ENCODE data around the gene SH3D19. TPM values are rescaled to one million over a fixed set of nuclear protein-coding genes. Genes with fewer than 3 reads are reported as not detected.

SH3D19 gene
- total RNA-seq, 2 donors from 2014 or later: 107 to 118 TPM

DNA sequence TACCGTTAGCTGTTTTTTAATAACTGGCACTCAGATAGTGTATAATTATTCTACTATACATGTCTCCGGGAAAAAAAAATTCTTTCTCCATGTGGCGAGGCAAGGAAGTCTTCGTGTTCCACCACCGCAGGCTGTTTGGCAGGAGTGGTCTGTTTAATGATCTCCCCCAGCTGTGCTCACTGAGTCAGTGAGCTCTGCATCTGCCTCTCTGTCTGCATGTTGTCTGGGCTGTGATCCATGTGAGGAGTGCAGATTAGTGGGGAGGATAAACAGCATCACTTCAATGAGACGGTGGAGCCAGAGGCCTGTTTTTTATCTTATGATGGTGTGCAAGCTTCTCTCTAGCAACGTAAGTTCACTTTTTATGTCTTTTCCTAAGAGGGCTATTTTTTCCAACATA lies 156.2 kb downstream of the SH3D19 start:
- no peaks in the 10 kb centered on the region for H3K27me3 ChIP-seq
- H3K27ac ChIP-seq: peak overlapping the region; percentile 39 to 58
- peaks cover 10% of the 10 kb centered on the region for H3K36me3 ChIP-seq
- H3K9me3 ChIP-seq: no peaks in the 10 kb centered on the region
- H3K4me1 ChIP-seq: peaks cover 0 to 42% of the 10 kb centered on the region in 2 donors
- H3K4me3 ChIP-seq: no peak overlapping the region
- TF ChIP-seq CTCF (IDR thresholded peaks at IDR 0.05): no peak
- peak; percentile 79 for DNase-seq (ENCODE audit: low spot score)

GRCh38 chr4:151167561-151167960 lies 157.8 kb downstream of the SH3D19 start:
- no peak overlapping the region for H3K4me3 ChIP-seq
- H3K9me3 ChIP-seq: no peaks in the 10 kb centered on the region
- TF ChIP-seq CTCF (IDR thresholded peaks at IDR 0.05): no peak
- peaks cover 0 to 31% of the 10 kb centered on the region in 2 donors for H3K4me1 ChIP-seq
- H3K27me3 ChIP-seq: no peaks in the 10 kb centered on the region
- DNase-seq (ENCODE audit: low spot score): no peak
- H3K36me3 ChIP-seq: peaks cover 19% of the 10 kb centered on the region
- H3K27ac ChIP-seq: no peak overlapping the region

DNA sequence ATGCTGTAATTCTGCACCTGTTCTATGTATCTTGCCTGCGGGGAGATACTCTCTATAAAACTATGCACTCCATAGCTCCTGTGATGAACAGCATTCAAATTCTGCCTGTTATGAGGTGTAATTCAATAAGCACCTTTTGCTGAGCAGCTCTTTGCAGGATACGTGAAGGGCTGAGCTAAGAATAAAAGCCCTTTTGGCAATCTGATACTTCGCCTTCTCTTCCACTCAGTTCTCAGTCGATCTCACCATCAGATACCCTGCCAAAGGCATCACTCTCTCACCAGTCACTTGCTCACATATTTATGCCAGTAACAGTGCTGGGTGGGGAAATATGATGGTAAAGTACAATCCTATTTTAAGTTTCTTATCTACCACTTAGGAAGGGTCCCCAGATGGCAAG lies 158.8 kb downstream of the SH3D19 start:
- H3K9me3 ChIP-seq: no peaks in the 10 kb centered on the region
- H3K4me1 ChIP-seq: peaks cover 0 to 31% of the 10 kb centered on the region in 2 donors
- H3K27ac ChIP-seq: peak overlapping the region in 1 of 2 donors; percentile 40
- no peak for DNase-seq (ENCODE audit: low spot score)
- no peaks in the 10 kb centered on the region for H3K27me3 ChIP-seq
- H3K4me3 ChIP-seq: no peak overlapping the region
- peaks cover 23% of the 10 kb centered on the region for H3K36me3 ChIP-seq
- no peak for TF ChIP-seq CTCF (IDR thresholded peaks at IDR 0.05)

DNA sequence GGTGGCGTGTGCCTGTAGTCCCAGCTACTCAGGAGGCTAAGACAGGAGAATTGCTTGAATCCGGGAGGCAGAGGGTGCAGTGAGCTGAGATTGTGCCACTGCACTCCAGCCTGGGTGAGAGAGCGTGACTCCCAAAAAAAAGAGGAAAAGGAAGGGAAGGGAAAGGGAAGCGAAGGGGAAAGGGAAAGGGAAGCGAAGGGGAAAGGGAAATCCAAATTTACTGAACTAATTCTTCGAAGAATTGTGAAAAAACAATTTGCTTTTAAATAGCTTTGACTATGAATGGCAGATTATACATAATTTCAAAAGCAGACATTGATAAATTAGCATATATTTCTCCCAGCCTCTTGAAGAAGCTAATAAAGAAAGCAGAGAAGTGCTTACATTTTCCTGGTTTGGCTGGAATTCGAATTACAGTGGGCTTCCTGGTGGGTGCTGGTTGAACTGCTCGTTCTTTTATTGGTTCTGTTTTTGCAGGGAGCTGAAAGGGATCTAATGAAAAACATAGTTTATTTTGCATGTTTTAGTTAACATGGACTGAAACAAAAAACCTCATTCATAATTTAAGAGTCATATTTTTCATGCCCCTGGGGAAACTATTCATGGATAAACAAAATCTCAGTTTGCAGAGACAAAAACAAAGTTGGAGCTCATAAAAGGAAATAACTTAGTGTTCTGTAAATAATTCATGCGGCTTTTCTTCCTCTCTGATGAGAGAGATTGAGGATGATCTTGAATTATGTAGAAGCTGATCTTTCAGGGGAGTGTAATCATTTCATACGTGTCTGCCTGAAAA lies 160.0 kb downstream of the SH3D19 start:
- DNase-seq (ENCODE audit: low spot score): no peak
- peaks cover 0 to 31% of the 10 kb centered on the region in 2 donors for H3K4me1 ChIP-seq
- no peaks in the 10 kb centered on the region for H3K9me3 ChIP-seq
- H3K27ac ChIP-seq: peak overlapping the region; percentile 9 to 29
- H3K4me3 ChIP-seq: no peak overlapping the region
- no peak for TF ChIP-seq CTCF (IDR thresholded peaks at IDR 0.05)
- H3K27me3 ChIP-seq: no peaks in the 10 kb centered on the region
- H3K36me3 ChIP-seq: peaks cover 28% of the 10 kb centered on the region

DNA sequence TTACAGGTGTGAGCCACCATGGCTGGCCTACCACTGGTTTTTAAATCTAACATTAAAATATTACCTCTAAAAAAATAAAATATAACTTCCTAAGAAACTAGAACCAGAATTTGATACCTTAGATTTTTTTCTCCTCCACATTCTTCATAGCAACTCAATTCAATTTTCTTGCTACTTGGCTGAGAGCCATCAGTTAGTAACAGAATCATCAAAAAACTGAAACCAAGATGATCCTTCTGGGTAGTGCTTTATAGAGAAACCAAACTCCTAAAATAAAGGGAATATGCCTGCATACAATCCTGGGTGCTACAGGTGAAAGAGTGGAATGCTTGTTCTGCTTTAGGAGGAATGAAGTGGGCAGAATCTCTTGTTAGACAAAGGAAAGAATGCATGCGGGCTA lies 161.6 kb downstream of the SH3D19 start:
- H3K4me1 ChIP-seq: peaks cover 0 to 18% of the 10 kb centered on the region in 2 donors
- no peak for DNase-seq (ENCODE audit: low spot score)
- H3K9me3 ChIP-seq: no peaks in the 10 kb centered on the region
- no peak overlapping the region for H3K4me3 ChIP-seq
- peaks cover 30% of the 10 kb centered on the region for H3K36me3 ChIP-seq
- H3K27ac ChIP-seq: no peak overlapping the region
- no peaks in the 10 kb centered on the region for H3K27me3 ChIP-seq
- no peak for TF ChIP-seq CTCF (IDR thresholded peaks at IDR 0.05)

DNA sequence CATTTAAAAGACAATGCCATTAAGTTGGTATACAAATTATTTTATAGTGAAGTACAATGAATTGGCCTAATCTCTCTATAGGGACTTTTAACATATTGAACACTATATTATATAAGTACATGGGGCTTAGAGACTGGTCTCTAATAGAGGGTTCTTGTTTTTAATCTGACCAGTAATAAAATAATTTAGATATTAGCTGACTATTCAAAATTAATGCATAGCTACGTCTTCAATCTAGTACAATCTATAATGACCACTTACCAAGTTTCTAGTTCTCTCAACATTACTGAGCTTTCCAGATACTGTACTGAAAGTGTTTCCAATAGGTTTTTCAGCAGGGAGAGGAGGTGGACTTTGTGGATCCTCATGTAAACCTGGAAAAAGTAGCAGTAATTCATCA lies 166.4 kb downstream of the SH3D19 start:
- TF ChIP-seq CTCF (IDR thresholded peaks at IDR 0.05): no peak
- Histone ChIP-seq H3K4me1 (no peaks in the 10 kb centered on the region), H3K4me3 (no peak overlapping the region), H3K27ac (no peak overlapping the region), H3K27me3 (no peaks in the 10 kb centered on the region), H3K9me3 (no peaks in the 10 kb centered on the region), H3K36me3 (peaks cover 38% of the 10 kb centered on the region)
- DNase-seq (ENCODE audit: low spot score): no peak

Measured in right atrium auricular region (tissue), 2 donors.